ENCODE data around the gene TTC39C. TPM values are rescaled to one million over a fixed set of nuclear protein-coding genes. Genes with fewer than 3 reads are reported as not detected.

The TTC39C gene
- total and polyA plus RNA-seq, 2 donors (not counting 3 experiments of a cell fraction or from before 2014, with no cell fraction given) = 0.61 to 6.2 TPM

DNA sequence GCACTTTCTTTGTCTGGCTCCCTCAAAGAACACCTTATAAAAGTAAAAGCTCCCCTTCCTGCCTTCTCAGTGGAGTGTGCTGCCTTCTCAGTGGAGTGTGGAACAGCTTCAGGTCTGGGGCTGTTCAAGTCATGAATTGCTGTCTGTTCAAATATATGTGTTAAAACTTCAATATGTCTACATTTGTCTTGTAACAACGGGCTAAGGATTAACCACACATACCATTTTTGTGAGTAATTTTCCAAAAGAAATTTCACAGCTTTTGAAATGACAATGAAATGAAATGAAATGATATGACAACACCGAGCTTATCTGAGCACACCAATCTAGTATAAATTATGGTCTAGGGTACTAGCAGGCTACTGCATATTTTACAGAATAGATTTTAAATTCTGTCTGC is 167.3 kb downstream of the TTC39C start:
- no peaks in the 10 kb centered on the region for H3K36me3 ChIP-seq (ENCODE audit: control insufficient read depth in 2 of 2, extremely low read depth in 1 of 2, insufficient read depth in 2 of 2, low read length in 2 of 2)
- H3K27ac ChIP-seq (ENCODE audit: insufficient read depth, low read depth, low read length) = no peak overlapping the region
- H3K9me1 ChIP-seq (replicated peaks; ENCODE audit: control insufficient read depth, extremely low read depth, insufficient read depth, low read length) = no peaks in the 10 kb centered on the region
- FAIRE-seq = no peak
- ChIA-PET CTCF (interaction anchor here (1.0 to 1.1 kb wide), 2 partner anchors 16 to 20 kb away, joined by 3 read pairs; no protein-coding TSS in a partner anchor), POLR2A (no interaction called here)
- H3K79me2 ChIP-seq (ENCODE audit: control insufficient read depth, insufficient read depth, low read length) = no peaks in the 10 kb centered on the region
- H3K4me2 ChIP-seq (ENCODE audit: insufficient read depth, low read length) = no peak overlapping the region
- no peaks in the 10 kb centered on the region for H3K4me1 ChIP-seq (ENCODE audit: control insufficient read depth, extremely low read depth, insufficient read depth, low read length)
- dilution Hi-C loops (cut with MboI; ENCODE audit: extremely low pct_ligation_motif_present, low sequenced_read_pairs) = no loop called here
- DNase-seq (ENCODE audit: low read depth, low spot score) = no peak
- no peak overlapping the region for H2AFZ ChIP-seq (ENCODE audit: low read depth, low read length)
- TF ChIP-seq JUN (IDR thresholded peaks at IDR 0.05; ENCODE audit: borderline replicate concordance, insufficient read depth, insufficient read length, low read depth) (no peak), POLR2AphosphoS5 (IDR thresholded peaks at IDR 0.05; ENCODE audit: insufficient read depth, low read depth, low read length) (no peak), MYC (IDR thresholded peaks at IDR 0.05; ENCODE audit: low read depth, low read length) (no peak), FOS (IDR thresholded peaks at IDR 0.05; ENCODE audit: borderline replicate concordance, insufficient read depth, low read length) (no peak), EZH2 (IDR thresholded peaks at IDR 0.05; ENCODE audit: borderline replicate concordance, low read depth, low read length, severe bottlenecking) (no peak), GATA2 (IDR thresholded peaks at IDR 0.05; ENCODE audit: insufficient read depth, insufficient read length, low read depth, low read length) (no peak), POLR2A (IDR thresholded peaks at IDR 0.05; ENCODE audit: low read depth, low read length) (no peak)
- TF ChIP-seq, protein P1, sequence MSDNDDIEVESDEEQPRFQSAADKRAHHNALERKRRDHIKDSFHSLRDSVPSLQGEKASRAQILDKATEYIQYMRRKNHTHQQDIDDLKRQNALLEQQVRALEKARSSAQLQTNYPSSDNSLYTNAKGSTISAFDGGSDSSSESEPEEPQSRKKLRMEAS (IDR thresholded peaks at IDR 0.05; ENCODE audit: insufficient read depth, insufficient read length) = no peak
- TF ChIP-seq, protein P2, sequence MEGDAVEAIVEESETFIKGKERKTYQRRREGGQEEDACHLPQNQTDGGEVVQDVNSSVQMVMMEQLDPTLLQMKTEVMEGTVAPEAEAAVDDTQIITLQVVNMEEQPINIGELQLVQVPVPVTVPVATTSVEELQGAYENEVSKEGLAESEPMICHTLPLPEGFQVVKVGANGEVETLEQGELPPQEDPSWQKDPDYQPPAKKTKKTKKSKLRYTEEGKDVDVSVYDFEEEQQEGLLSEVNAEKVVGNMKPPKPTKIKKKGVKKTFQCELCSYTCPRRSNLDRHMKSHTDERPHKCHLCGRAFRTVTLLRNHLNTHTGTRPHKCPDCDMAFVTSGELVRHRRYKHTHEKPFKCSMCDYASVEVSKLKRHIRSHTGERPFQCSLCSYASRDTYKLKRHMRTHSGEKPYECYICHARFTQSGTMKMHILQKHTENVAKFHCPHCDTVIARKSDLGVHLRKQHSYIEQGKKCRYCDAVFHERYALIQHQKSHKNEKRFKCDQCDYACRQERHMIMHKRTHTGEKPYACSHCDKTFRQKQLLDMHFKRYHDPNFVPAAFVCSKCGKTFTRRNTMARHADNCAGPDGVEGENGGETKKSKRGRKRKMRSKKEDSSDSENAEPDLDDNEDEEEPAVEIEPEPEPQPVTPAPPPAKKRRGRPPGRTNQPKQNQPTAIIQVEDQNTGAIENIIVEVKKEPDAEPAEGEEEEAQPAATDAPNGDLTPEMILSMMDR (IDR thresholded peaks at IDR 0.05; ENCODE audit: extremely low read depth in 1 of 2, insufficient read depth in 1 of 2, low read depth in 1 of 2, low read length in 2 of 2) = no peak
- no peaks in the 10 kb centered on the region for H3K9me3 ChIP-seq (replicated peaks; ENCODE audit: control insufficient read depth, insufficient read depth, low read length)
- no peak overlapping the region for H3K9ac ChIP-seq (replicated peaks; ENCODE audit: extremely low read depth, insufficient read depth, low read length)
- H3K27me3 ChIP-seq (ENCODE audit: control insufficient read depth in 2 of 2, insufficient read depth in 2 of 2, low read length in 2 of 2) = no peaks in the 10 kb centered on the region
- no TSS peak for BruUV-seq (replicated peaks)
- H4K20me1 ChIP-seq (replicated peaks; ENCODE audit: control insufficient read depth, extremely low read depth, insufficient read depth, low read length) = no peaks in the 10 kb centered on the region
- no peak overlapping the region for H3K4me3 ChIP-seq (replicated peaks in 1 of 3; ENCODE audit: insufficient read depth in 1 of 3, low read depth in 1 of 3, low read length in 3 of 3)
- intact Hi-C loops (cut with micrococcal nuclease) = no loop called here

Small RNAs within 50 kb of the gene (small RNA-seq; reads per million reads assigned to genes)
- gene RF00017 (ENCODE audit: insufficient read depth, insufficient read length, low read depth, low replicate concordance) (not detected), gene RNA5SP452 (ENCODE audit: insufficient read depth, insufficient read length, low read depth, low replicate concordance) (not detected), gene RNU5A-6P (ENCODE audit: insufficient read depth, insufficient read length, low read depth, low replicate concordance) (not detected)

Other genes with a start within 250 kb of the TTC39C start
- gene CABYR, start 124.3 kb downstream of the TTC39C start, total RNA-seq = 8.9 and 11.4 TPM in 2 replicates
- gene CABYR, start 124.3 kb downstream of the TTC39C start, polyA plus RNA-seq = 3.9 and 6.1 TPM in 2 replicates